A549 (cell line): Measurements from ENCODE around the gene NMT1.

Source experiments
- CBX8 ChIP-seq: fragments of 200-600 bp; sonication (generic); IDR thresholded peaks from 2 replicates; pipeline ENCODE4 v1.6.1; 2016
- CHD2 ChIP-seq: fragments of 150-350 bp; IDR thresholded peaks from 2 replicates; pipeline ENCODE4 v1.6.1; 2014; ENCODE audit warnings: low read length; ENCODE audit not compliant: partially characterized antibody
- JUNB ChIP-seq: fragments of >200 bp; sonication (Bioruptor Twin); formaldehyde crosslinking; IDR thresholded peaks from 2 replicates; pipeline ENCODE4 v1.6.1; 2016
- MAZ ChIP-seq: fragments of 150-350 bp; IDR thresholded peaks from 2 replicates; pipeline ENCODE4 v1.6.1; 2014; ENCODE audit warnings: antibody characterized with exemption, low read depth, low read length, borderline replicate concordance
- PHF8 ChIP-seq: fragments of 200-600 bp; sonication (generic); IDR thresholded peaks from 2 replicates; pipeline ENCODE4 v1.6.1; 2016; ENCODE audit warnings: low read depth, mild to moderate bottlenecking, antibody characterized with exemption, moderate library complexity, borderline replicate concordance
- POLR2A ChIP-seq: IDR thresholded peaks from 2 replicates; pipeline ENCODE4 v1.6.1; 2012; ENCODE audit warnings: mild to moderate bottlenecking, low read length
- ZFP36 ChIP-seq: fragments of 450-650 bp; IDR thresholded peaks from 2 replicates; pipeline ENCODE4 v1.6.1; 2014; ENCODE audit warnings: borderline replicate concordance; ENCODE audit not compliant: partially characterized antibody
- ZNF302 ChIP-seq: fragments of 250-450 bp; sonication (Bioruptor Pico); IDR thresholded peaks from 2 replicates; pipeline ENCODE4 v1.9.0; 2021; ENCODE audit warnings: inconsistent platforms, mild to moderate bottlenecking, moderate library complexity
- TF ChIP-seq, protein P1 (sequence below): fragments of >200 bp; sonication (Bioruptor Twin); formaldehyde crosslinking; IDR thresholded peaks from 3 replicates; pipeline ENCODE4 v1.5.1; 2016
- TF ChIP-seq, protein P2 (sequence below): IDR thresholded peaks from 2 replicates; pipeline ENCODE4 v1.6.1; 2012; ENCODE audit warnings: low read depth, borderline replicate concordance

GRCh38 chr17:45120558-45120957 lies 59.4 kb downstream of the NMT1 start:
- TF ChIP-seq, protein P1, sequence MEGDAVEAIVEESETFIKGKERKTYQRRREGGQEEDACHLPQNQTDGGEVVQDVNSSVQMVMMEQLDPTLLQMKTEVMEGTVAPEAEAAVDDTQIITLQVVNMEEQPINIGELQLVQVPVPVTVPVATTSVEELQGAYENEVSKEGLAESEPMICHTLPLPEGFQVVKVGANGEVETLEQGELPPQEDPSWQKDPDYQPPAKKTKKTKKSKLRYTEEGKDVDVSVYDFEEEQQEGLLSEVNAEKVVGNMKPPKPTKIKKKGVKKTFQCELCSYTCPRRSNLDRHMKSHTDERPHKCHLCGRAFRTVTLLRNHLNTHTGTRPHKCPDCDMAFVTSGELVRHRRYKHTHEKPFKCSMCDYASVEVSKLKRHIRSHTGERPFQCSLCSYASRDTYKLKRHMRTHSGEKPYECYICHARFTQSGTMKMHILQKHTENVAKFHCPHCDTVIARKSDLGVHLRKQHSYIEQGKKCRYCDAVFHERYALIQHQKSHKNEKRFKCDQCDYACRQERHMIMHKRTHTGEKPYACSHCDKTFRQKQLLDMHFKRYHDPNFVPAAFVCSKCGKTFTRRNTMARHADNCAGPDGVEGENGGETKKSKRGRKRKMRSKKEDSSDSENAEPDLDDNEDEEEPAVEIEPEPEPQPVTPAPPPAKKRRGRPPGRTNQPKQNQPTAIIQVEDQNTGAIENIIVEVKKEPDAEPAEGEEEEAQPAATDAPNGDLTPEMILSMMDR, result no peak
- TF ChIP-seq, protein P2, sequence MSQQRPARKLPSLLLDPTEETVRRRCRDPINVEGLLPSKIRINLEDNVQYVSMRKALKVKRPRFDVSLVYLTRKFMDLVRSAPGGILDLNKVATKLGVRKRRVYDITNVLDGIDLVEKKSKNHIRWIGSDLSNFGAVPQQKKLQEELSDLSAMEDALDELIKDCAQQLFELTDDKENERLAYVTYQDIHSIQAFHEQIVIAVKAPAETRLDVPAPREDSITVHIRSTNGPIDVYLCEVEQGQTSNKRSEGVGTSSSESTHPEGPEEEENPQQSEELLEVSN, result no peak
- no peak for TF ChIP-seq PHF8
- TF ChIP-seq ZNF302 (CRISPR knock-in tag), result no peak
- no peak for TF ChIP-seq MAZ
- TF ChIP-seq JUNB, result no peak
- TF ChIP-seq CHD2, result no peak
- no peak for TF ChIP-seq ZFP36
- TF ChIP-seq POLR2A, result no peak
- no peak for TF ChIP-seq CBX8
